HG03039 (cell line): ENCODE data around the gene GPR45.

Experiments
- ATAC-seq: cut with Tn5 transposase; IDR thresholded peaks from one replicate; pipeline ENCODE4 v1.9.1; 2021; ENCODE audit warnings: mild to moderate bottlenecking, moderate library complexity; ENCODE audit not compliant: unreplicated experiment

Gene GPR45

GRCh38 chr2:105252271-105252670, 10.7 kb downstream of the GPR45 start:
- no peak for ATAC-seq

GRCh38 chr2:105254531-105255210, 13.1 kb downstream of the GPR45 start:
- ATAC-seq, result no peak

DNA sequence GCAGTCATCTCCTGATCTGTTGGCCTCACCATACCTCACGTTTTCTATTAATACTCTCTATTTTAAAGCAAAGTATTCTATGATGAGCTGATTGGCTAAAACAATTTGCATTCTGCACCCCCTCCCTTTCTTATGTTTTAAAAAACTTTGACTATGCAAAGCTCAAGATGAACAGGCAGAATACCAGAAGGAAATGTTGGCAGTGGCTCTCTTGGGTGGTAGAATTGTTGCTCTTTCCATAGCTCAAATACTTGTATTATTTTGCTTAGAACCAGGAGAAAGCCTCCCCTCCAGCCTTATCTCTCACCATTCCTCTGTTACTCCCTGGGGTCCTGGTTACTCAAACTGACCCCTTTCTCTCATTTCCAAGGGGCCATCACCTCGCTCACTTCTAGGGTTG, 14.4 kb downstream of the GPR45 start:
- ATAC-seq, result no peak

- no peak for ATAC-seq
Measured at GRCh38 chr2:105256431-105257047, 15.0 kb downstream of the GPR45 start.

DNA sequence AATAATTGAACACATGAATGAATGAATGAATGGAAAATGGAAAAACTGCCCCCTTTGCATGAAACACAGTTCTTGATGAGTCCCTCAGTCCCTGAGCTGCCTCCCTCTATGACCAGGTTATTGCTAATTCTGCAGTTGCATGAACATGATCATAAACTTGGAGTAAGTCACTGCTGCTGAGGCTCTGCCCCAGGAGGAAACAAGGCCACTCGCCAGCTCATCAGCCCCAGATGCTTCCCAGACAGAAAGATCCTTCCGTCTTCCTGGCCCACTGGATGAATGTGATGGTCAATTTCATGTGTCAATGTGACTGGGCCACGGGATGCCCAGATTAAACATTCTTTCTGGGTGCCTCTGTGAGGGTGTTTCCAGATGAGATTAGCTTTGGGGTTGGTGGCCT, 16.4 kb downstream of the GPR45 start:
- ATAC-seq, result no peak

DNA sequence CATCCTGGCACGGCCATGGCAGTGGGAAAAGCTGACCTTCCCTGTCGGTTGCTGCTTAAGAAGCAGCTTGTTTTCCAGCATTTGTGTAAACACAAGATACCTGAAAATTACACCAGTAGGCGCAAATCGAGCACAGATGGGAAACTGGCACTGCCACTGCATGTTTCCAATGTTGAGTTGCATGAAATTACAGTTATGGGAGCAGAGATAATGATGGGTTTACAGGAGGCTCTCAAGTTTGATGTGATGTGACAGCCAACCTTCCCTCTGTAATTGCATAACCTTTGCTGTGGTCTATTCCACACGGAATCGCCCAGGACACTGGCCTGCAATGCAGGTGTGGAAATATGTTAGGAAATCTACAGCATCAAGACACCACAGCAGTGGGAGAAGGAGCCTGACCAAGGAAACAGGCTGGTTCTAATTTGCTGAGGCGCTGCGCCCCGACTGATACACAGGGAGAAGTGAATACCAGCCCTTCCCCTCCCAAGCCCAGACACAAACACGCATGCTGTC, 17.4 kb downstream of the GPR45 start:
- no peak for ATAC-seq

- no peak for ATAC-seq
Measured at GRCh38 chr2:105261061-105261460, 19.5 kb downstream of the GPR45 start.

DNA sequence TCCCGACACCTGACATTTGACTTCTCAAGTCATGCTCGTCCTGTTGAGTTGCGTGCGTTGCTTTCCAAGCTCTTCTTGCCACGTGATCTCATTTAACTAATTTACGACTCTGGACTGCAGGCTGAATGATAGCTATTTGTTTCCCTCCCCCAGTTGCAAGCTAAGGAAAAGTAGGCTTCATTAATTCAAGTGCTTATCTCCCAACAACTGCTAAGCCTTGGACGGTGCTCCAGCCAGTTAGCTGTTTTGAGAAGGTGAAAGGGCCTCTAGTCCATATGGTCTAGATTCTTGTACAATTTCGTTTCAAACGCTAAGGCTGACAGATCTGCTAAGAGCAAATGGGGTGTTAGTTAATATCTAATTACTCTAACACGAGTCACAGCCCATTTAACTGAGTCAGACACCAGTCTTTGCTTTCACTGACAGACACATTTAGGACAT, 21.1 kb downstream of the GPR45 start:
- ATAC-seq, result no peak

DNA sequence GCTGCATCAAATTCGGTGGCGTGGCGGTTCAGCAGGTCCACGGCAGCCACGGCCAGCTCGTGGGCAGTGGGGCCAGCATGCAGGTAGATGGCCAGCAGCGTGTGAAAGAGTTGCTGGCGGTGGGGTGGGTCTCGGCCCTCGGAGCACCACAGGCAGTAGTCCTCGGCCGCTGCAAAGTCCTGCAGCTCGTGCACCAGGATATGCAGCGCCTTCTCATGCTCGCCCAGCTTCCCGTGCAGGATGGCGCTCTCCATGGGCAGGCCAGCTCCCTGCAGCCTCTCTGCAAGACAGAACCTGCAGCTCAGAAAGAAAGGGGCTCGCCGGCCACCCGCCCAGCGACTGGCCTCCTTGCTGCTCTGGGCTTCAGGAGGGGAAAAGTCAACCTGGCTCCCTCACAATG, 27.9 kb downstream of the GPR45 start:
- ATAC-seq, result no peak

- ATAC-seq, result no peak
Measured at GRCh38 chr2:105271393-105272045, 30.0 kb downstream of the GPR45 start.

DNA sequence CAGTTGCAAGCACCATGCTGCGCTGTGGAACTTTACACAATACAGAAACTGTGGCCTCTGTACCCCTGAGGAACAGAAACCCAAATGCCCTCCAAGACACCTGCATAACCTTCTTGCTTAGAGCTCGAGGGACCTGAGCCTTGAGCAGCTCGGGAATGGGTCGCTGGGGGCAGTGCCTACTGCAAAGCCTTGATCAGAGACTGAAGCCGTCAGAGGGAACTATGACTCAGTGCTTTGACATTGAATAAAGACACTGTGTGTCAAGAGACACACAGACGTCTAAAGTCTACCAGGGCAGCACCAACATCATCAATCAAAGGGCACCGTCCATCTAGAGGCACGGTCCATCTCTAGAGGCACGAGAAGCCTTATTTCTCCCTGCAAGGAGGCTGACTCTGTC, 30.6 kb downstream of the GPR45 start:
- no peak for ATAC-seq

GRCh38 chr2:105274046-105274445, 32.5 kb downstream of the GPR45 start:
- ATAC-seq, result no peak

- ATAC-seq, result no peak
Measured at GRCh38 chr2:105278654-105279053, 37.1 kb downstream of the GPR45 start.

DNA sequence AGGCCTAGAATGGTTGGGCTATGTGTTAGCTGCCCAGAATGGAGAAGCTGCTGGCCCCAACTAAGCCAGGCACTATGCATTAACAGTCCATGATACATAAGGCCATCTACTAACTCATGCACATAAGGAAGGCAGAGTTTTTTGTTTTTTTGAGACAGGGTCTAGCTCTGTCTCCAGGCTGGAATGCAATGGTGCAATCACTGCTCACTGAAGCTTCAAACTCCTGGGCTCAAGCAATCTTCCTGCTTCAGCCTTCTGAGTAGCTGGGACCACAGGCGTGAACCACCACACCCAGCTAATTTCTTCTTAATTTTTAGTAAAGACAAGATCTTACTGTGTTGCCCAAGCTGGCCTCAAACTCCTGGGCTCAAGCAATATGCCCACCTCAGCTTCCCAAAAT, 37.6 kb downstream of the GPR45 start:
- ATAC-seq, result no peak

GRCh38 chr2:105280281-105280680, 38.7 kb downstream of the GPR45 start:
- no peak for ATAC-seq

DNA sequence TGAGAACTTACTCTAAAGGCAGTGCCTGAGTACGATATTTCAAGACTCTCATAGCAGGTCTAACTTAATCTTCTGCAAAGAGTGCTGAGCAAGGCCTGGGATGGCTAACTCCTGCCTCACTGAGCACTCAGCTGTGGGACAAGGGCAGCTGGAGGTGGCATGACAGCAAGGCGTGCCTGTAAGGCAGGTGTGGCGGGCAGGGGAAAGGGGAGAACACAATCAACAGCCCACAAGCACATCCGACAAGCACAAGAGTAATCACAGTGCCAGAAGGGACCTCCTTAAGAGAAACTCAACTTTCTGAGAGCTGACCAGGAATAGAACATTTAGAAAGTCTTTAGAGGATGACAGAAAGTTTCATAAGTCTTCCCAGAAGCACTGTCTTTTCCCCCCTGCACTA, 42.0 kb downstream of the GPR45 start:
- ATAC-seq, result no peak

DNA sequence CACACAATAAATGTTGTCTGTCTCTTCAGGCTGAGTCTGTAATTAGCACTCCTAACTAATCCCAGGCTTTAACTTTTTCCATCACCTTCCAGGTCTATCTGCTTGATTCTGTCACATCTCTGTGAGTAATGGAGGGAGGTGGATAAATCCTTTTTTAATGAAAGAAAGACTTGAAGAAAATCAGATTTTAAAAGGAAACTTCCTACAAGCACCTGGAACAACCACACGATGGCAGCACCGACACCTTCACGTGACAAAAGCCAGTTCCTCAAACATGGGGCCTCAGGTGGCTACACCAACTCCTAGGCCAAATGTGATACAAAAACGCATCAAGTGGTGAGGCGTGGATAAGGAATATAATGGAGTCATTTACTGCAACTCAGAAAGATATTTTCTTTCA, 46.1 kb downstream of the GPR45 start:
- ATAC-seq, result no peak

DNA sequence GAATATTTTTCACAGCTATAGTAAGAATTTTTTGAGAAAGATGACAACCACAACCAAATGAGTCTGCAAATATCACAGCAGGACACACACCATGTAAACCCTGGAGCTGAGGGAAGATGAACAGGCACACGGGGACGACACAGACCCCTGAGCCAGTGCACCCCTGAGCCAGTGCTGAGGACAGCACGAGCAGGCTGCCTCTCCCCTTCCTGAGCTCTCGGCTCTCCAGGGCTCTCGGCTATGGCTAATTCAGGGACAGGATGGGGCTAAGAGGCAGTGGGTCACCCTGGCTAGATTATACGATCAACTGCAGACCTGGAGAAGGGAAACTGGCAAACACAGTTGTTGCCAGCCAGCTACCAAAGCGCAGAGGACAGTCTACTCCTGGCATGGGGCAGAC, 46.6 kb downstream of the GPR45 start:
- ATAC-seq, result no peak

DNA sequence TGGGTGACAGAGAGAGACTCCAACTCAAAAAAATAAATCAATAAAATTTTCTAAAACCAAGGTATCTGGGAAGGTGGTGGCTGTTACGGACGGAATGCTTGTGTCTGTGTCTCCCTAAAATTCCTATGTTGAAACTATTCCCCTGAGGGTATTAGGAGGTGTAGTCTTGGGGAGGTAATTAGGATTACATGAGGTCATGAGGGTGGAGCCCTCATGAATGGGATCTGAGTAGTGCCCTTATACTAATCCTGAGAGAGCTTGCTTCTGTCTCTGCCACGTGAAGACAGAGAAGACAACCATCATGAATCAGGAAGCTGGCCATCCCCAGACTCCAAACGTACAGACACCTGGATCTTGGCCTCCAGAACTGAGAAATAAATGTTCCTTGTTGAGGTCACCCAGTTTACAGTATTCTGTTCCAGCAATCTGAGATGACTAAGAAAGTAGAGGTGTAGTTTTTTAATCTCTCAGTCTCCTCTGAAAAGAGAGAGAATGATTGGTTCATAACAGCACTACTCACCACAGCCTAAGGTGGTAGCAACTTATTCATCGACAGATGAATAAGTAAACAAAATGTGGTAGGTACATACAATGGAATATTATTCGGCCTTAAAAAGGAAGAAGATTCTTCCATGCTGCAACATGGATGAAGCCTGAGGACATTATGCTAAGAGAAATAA, 49.6 kb downstream of the GPR45 start:
- ATAC-seq, result no peak

DNA sequence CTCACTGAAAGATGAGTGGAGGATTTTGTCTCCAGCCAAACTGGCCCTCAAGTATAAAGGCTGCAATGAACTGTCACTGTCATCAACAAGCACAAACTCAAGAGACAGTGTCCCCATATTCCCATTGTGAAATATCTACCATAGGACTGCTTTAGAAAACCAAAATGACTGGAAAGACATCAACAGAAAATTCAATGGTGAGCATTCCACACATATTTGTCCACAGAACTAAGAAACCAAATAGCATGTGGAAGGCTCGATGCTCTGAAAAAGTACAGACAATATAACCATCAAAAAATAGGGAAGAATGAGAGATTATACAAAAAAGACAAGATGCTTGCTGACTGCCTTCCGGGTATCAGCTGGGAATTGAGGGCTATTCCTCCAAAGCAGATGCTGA, 50.4 kb downstream of the GPR45 start:
- ATAC-seq, result no peak
